Measurements from ENCODE around the gene MADD.

The MADD gene

DNA sequence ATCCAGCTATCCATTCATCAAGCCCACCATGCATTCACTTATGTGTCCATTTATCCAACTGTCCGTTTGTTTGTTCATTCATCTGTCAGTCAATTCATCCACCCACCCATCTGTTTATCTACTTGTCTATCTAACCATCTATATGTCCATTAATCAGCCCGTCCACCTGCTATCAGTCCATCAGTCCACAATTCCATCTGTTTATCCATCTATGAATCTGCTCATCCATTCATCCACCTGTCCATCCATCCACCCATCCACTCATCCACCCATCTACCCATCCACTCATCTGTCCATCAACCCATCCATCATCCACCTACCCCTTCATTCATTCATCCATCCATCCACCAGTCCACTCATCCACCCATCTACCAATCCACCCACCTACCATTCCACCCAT lies 109.4 kb downstream of the MADD start:
- DNase-seq (ENCODE audit: low read depth in 2 of 3, low spot score in 1 of 3) = no peak
